Dendritic cell treated with granulocyte-macrophage colony-stimulating factor and Interleukin-4, amounts not matched to agents 40 ng/mL and 50 ng/mL, for 4 days (primary cell): ENCODE data around the gene MIER2.
"Not testable (repeated sequence)": the region's sequence is repeated elsewhere in the genome, so short reads cannot be mapped to it uniquely, and the experiment has no call there.

Experiments used
- H3K27ac Mint-ChIP-seq: one replicate; pipeline ENCODE4 v1.8.0; 2022; ENCODE audit warnings: mild to moderate bottlenecking, mixed read lengths
- H3K27me3 Mint-ChIP-seq: one replicate; pipeline ENCODE4 v1.8.0; 2022; ENCODE audit warnings: mild to moderate bottlenecking, mixed read lengths
- H3K36me3 Mint-ChIP-seq: one replicate; pipeline ENCODE4 v1.8.0; 2022; ENCODE audit warnings: low read depth, mixed read lengths
- H3K4me1 Mint-ChIP-seq: one replicate; pipeline ENCODE4 v1.8.0; 2022; ENCODE audit warnings: low read depth, mixed read lengths
- H3K4me3 Mint-ChIP-seq: one replicate; pipeline ENCODE4 v1.8.0; 2022; ENCODE audit warnings: mild to moderate bottlenecking, moderate library complexity, mixed read lengths
- H3K9me3 Mint-ChIP-seq: one replicate; pipeline ENCODE4 v1.8.0; 2022; ENCODE audit warnings: mixed read lengths
- intact Hi-C: fragments of 100-400 bp; cut with micrococcal nuclease; formaldehyde crosslinking; loops from one replicate; pipeline ENCODE4 v1.15.0; 2022

Gene MIER2

GRCh38 chr19:384799-385169, 40.2 kb upstream of the MIER2 start:
- peaks cover 47% of the 10 kb centered on the region for H3K27me3 Mint-ChIP-seq
- H3K27ac Mint-ChIP-seq = no peak overlapping the region
- no peak overlapping the region for H3K4me3 Mint-ChIP-seq
- intact Hi-C loops = no loop called here
- H3K36me3 Mint-ChIP-seq = no peaks in the 10 kb centered on the region
- H3K4me1 Mint-ChIP-seq = no peaks in the 10 kb centered on the region
- no peaks in the 10 kb centered on the region for H3K9me3 Mint-ChIP-seq

- Mint-ChIP-seq H3K27me3 (peaks cover 50% of the 10 kb centered on the region), H3K27ac (no peak overlapping the region), H3K4me3 (no peak overlapping the region), H3K4me1 (no peaks in the 10 kb centered on the region), H3K9me3 (no peaks in the 10 kb centered on the region), H3K36me3 (no peaks in the 10 kb centered on the region)
- intact Hi-C loops = no loop called here
Observed at GRCh38 chr19:383922-384798, 39.6 kb upstream of the MIER2 start.

DNA sequence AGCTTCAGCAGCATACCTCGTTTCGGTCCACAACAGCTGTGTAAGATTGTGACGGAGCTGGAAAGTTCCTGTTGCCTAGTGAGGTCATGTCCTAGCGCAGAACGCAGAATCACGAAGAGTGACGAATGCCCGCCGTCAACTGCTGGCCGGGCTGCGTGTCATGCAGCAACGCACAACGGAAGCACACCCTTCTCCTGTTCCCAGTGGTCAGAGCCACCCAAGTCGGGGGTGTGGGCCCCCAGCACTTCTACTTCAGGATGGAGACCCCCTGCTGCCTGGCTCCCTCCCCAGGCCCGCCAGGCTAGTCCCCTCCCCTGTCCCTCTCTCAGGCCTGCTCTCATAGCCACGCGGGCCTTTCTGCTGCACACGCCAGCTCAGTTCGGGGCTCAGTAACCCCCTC, 38.4 kb upstream of the MIER2 start:
- peaks cover 48% of the 10 kb centered on the region for H3K27me3 Mint-ChIP-seq
- H3K27ac Mint-ChIP-seq = no peak overlapping the region
- H3K4me3 Mint-ChIP-seq = no peak overlapping the region
- intact Hi-C loops = no loop called here
- H3K36me3 Mint-ChIP-seq = no peaks in the 10 kb centered on the region
- no peaks in the 10 kb centered on the region for H3K9me3 Mint-ChIP-seq
- no peaks in the 10 kb centered on the region for H3K4me1 Mint-ChIP-seq

DNA sequence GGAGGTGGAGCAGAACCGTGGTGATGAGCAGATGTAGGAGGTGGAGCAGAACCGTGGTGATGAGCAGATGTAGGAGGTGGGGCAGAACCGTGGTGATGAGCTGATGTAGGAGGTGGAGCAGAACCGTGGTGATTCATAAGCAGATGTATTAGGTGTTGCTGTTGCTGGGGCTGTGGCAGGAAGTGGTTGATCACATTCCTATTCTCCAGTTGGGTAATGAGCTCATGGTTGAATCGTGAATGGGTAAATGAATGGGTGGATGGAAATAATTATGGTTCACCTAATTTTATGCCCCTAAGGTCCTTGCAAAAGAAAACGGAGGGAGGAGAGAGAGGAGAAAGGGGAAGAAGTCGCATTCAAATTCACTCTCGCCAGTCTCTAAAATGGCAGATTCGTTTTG, 38.0 kb upstream of the MIER2 start:
- intact Hi-C loops, H3K27ac Mint-ChIP-seq, H3K9me3 Mint-ChIP-seq, H3K4me1 Mint-ChIP-seq, H3K4me3 Mint-ChIP-seq, H3K36me3 Mint-ChIP-seq: not testable (repeated sequence)
- peaks cover 47% of the 10 kb centered on the region for H3K27me3 Mint-ChIP-seq

DNA sequence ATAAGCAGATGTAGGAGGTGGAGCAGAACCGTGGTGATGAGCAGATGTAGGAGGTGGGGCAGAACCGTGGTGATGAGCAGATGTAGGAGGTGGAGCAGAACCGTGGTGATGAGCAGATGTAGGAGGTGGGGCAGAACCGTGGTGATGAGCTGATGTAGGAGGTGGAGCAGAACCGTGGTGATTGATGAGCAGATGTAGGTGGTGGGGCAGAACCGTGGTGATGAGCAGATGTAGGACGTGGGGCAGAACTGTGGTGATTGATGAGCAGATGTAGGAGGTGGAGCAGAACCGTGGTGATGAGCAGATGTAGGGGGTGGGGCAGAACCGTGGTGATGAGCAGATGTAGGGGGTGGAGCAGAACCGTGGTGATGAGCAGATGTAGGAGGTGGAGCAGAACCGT, 37.3 kb upstream of the MIER2 start:
- H3K4me3 Mint-ChIP-seq, intact Hi-C loops: not testable (repeated sequence)

GRCh38 chr19:380618-381219, 36.1 kb upstream of the MIER2 start:
- H3K9me3 Mint-ChIP-seq, H3K4me1 Mint-ChIP-seq, H3K36me3 Mint-ChIP-seq, intact Hi-C loops, H3K27ac Mint-ChIP-seq, H3K4me3 Mint-ChIP-seq: not testable (repeated sequence)
- H3K27me3 Mint-ChIP-seq = peaks cover 38% of the 10 kb centered on the region

More for the DNA sequence above, 37.3 kb upstream of the MIER2 start:
- not testable (repeated sequence) for H3K36me3 Mint-ChIP-seq, H3K9me3 Mint-ChIP-seq, H3K27ac Mint-ChIP-seq, H3K4me1 Mint-ChIP-seq
- peaks cover 43% of the 10 kb centered on the region for H3K27me3 Mint-ChIP-seq

- H3K4me3 Mint-ChIP-seq = no peak overlapping the region
- H3K36me3 Mint-ChIP-seq = no peaks in the 10 kb centered on the region
- H3K27ac Mint-ChIP-seq = no peak overlapping the region
- no peaks in the 10 kb centered on the region for H3K4me1 Mint-ChIP-seq
- intact Hi-C loops = no loop called here
- H3K9me3 Mint-ChIP-seq = no peaks in the 10 kb centered on the region
- H3K27me3 Mint-ChIP-seq = peaks cover 36% of the 10 kb centered on the region
Observed at GRCh38 chr19:379796-380195, 35.2 kb upstream of the MIER2 start.

- Mint-ChIP-seq H3K36me3 (no peaks in the 10 kb centered on the region), H3K4me1 (no peaks in the 10 kb centered on the region), H3K9me3 (no peaks in the 10 kb centered on the region), H3K27ac (no peak overlapping the region), H3K27me3 (peaks cover 28% of the 10 kb centered on the region), H3K4me3 (no peak overlapping the region)
- intact Hi-C loops = no loop called here
Observed at GRCh38 chr19:378706-379105, 34.1 kb upstream of the MIER2 start.

DNA sequence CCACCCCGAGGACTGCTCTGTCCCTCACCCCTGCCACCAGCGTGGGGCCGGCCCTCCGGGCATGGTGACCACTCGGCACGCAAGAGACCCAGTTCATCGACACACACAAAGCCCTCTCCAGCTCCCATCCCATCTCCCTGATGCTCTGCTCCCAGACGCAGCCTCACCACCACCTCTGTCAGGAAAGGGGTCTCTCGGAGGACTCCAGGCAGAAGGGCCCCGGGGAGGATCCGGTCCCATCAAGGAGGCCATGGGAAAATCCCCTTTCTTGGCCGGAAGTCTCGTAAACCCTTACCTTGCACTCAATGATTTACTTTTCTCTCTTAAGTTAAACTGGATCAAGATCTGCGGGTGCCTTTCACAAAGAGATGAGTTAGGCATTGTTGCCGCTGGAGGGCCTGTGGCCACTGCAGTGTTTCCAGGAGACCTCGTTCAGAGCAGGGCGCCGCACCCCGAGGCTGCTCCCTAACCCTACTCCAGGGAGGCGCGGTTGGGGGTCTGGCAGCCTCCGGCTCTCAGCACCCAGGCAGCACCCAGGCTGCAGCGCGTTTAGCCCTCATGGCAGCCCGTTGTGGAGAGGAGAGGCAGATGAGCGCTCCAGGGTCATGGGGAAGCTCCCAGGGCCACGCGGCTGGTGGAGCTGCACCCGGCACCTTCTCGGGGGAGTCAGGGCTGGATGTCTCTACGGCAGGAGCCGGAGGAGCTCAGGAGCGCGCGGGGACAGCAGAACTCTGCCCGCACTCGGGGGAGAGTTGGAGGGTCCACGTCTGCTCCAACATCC, 33.4 kb upstream of the MIER2 start:
- Mint-ChIP-seq H3K27me3 (peaks cover 20% of the 10 kb centered on the region), H3K4me1 (no peaks in the 10 kb centered on the region), H3K4me3 (no peak overlapping the region), H3K27ac (no peak overlapping the region), H3K36me3 (no peaks in the 10 kb centered on the region), H3K9me3 (no peaks in the 10 kb centered on the region)
- intact Hi-C loops = no loop called here

- Mint-ChIP-seq H3K36me3 (no peaks in the 10 kb centered on the region), H3K4me1 (no peaks in the 10 kb centered on the region), H3K9me3 (no peaks in the 10 kb centered on the region), H3K27me3 (peaks cover 19% of the 10 kb centered on the region), H3K27ac (no peak overlapping the region), H3K4me3 (no peak overlapping the region)
- intact Hi-C loops = no loop called here
Observed at GRCh38 chr19:376111-376470, 31.5 kb upstream of the MIER2 start.

DNA sequence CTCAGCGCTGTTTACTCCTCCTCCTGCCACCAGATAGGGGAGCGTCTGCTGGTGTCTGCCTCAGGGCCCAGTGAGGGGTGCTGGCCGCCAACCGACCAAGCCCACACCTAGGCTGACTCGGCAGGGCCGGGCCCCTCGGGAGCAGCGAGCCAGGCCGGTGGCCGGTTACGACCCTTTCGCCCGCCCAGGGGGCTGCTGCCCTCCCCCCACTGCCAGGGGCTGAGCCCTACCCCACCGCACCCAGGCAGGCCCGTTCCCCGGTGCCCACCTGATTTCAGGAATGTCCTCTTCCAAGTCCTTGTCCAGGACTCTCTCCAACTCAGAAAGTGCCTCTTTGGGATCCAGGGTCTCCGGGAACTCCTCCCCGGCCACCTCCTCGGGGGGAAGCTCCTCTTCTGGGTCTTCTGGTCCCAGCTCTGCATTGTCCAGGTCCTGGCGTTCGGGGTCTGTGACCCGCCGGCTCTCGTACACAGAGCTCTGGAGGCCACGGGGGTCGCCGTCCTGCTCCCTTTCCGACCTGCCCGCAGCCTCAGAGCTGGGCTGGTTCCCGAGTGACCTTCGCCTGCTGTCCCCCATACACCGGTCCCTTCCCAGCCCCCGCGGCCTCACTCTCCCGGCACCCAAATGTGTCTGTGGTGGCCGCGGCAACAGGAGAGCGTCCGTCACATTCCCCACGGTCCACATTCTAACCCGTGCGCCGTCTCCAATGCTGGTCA, 31.0 kb upstream of the MIER2 start:
- H3K27me3 Mint-ChIP-seq = peaks cover 20% of the 10 kb centered on the region
- H3K9me3 Mint-ChIP-seq = no peaks in the 10 kb centered on the region

GRCh38 chr19:374886-375235, 30.3 kb upstream of the MIER2 start:
- Mint-ChIP-seq H3K4me1 (no peaks in the 10 kb centered on the region), H3K27ac (no peak overlapping the region), H3K27me3 (peaks cover 18% of the 10 kb centered on the region), H3K9me3 (no peaks in the 10 kb centered on the region), H3K4me3 (no peak overlapping the region), H3K36me3 (no peaks in the 10 kb centered on the region)
- intact Hi-C loops = no loop called here

More for the DNA sequence above, 31.0 kb upstream of the MIER2 start:
- Mint-ChIP-seq H3K4me3 (no peak overlapping the region), H3K36me3 (no peaks in the 10 kb centered on the region), H3K27ac (no peak overlapping the region), H3K4me1 (no peaks in the 10 kb centered on the region)
- intact Hi-C loops = no loop called here

- Mint-ChIP-seq H3K27ac (no peak overlapping the region), H3K36me3 (no peaks in the 10 kb centered on the region), H3K9me3 (no peaks in the 10 kb centered on the region)
Observed at GRCh38 chr19:374183-374885, 29.7 kb upstream of the MIER2 start.

More at GRCh38 chr19:374183-374885, 29.7 kb upstream of the MIER2 start:
- intact Hi-C loops = no loop called here
- Mint-ChIP-seq H3K4me3 (no peak overlapping the region), H3K27me3 (peaks cover 19% of the 10 kb centered on the region), H3K4me1 (no peaks in the 10 kb centered on the region)
